HepG2 (cell line): ENCODE data around the gene CAMTA1. TPM values are rescaled to one million over a fixed set of nuclear protein-coding genes. Genes with fewer than 3 reads are reported as not detected.

Source experiments
- ATF2 ChIP-seq: sonication (generic); formaldehyde crosslinking; IDR thresholded peaks from 2 replicates; pipeline ENCODE4 v1.4.0; 2020; ENCODE audit warnings: missing genetic modification reagents
- ATF3 ChIP-seq: sonication (generic); formaldehyde crosslinking; IDR thresholded peaks from 2 replicates; pipeline ENCODE4 v1.4.0; 2020; ENCODE audit warnings: missing genetic modification reagents
- FLYWCH1 ChIP-seq: sonication (generic); formaldehyde crosslinking; IDR thresholded peaks from 2 replicates; pipeline ENCODE4 v1.8.1; 2023; ENCODE audit warnings: mild to moderate bottlenecking, missing genetic modification reagents
- FOXO4 ChIP-seq: sonication (generic); formaldehyde crosslinking; conservative IDR thresholded peaks from 2 replicates; pipeline ENCODE4 v1.8.1; 2023; ENCODE audit warnings: missing genetic modification reagents
- HDAC6 ChIP-seq: fragments of 200-600 bp; sonication (generic); IDR thresholded peaks from 2 replicates; pipeline ENCODE4 v1.7.0; 2017; ENCODE audit warnings: mild to moderate bottlenecking, antibody characterized with exemption, low read length, low read depth
- MXD4 ChIP-seq: IDR thresholded peaks from 2 replicates; pipeline ENCODE4 v1.6.1; 2016; ENCODE audit warnings: mild to moderate bottlenecking, missing biosample characterization, missing genetic modification reagents
- NPAS2 ChIP-seq: sonication (generic); formaldehyde crosslinking; IDR thresholded peaks from 2 replicates; pipeline ENCODE4 v1.8.0; 2022; ENCODE audit warnings: mild to moderate bottlenecking, missing genetic modification reagents, borderline replicate concordance
- PAWR ChIP-seq: sonication (generic); formaldehyde crosslinking; IDR thresholded peaks from 2 replicates; pipeline ENCODE4 v1.4.0; 2020; ENCODE audit warnings: missing genetic modification reagents, mild to moderate bottlenecking, borderline replicate concordance
- POGZ ChIP-seq: sonication (generic); formaldehyde crosslinking; IDR thresholded peaks from 2 replicates; pipeline ENCODE4 v1.4.0; 2020; ENCODE audit warnings: mild to moderate bottlenecking, missing genetic modification reagents
- PRDM15 ChIP-seq: sonication (generic); formaldehyde crosslinking; IDR thresholded peaks from 2 replicates; pipeline ENCODE4 v1.4.0; 2020; ENCODE audit warnings: missing genetic modification reagents
- PRMT3 ChIP-seq: sonication (generic); formaldehyde crosslinking; IDR thresholded peaks from 2 replicates; pipeline ENCODE4 v1.8.1; 2022; ENCODE audit warnings: low read depth, mild to moderate bottlenecking, moderate library complexity, missing genetic modification reagents, borderline replicate concordance
- RBM39 ChIP-seq: fragments of 200-400 bp; formaldehyde crosslinking; IDR thresholded peaks from one replicate; pipeline ENCODE4 v1.6.1; 2018; ENCODE audit warnings: antibody characterized with exemption, mild to moderate bottlenecking, low read depth, low read length; ENCODE audit not compliant: poor library complexity, severe bottlenecking
- REL ChIP-seq: sonication (generic); formaldehyde crosslinking; conservative IDR thresholded peaks from 2 replicates; pipeline ENCODE4 v1.8.0; 2022; ENCODE audit warnings: mild to moderate bottlenecking, missing genetic modification reagents, moderate library complexity
- SAP130 ChIP-seq: IDR thresholded peaks from 2 replicates; pipeline ENCODE4 v1.6.1; 2016; ENCODE audit warnings: low read depth
- SYNCRIP ChIP-seq: fragments of 200-400 bp; formaldehyde crosslinking; IDR thresholded peaks from 2 replicates; pipeline ENCODE4 v1.6.1; 2018; ENCODE audit warnings: mild to moderate bottlenecking, low read depth, low read length; ENCODE audit not compliant: insufficient read depth
- ZBTB44 ChIP-seq: sonication (generic); formaldehyde crosslinking; IDR thresholded peaks from 2 replicates; pipeline ENCODE4 v1.4.0; 2020; ENCODE audit warnings: missing genetic modification reagents
- ZEB1 ChIP-seq: IDR thresholded peaks from 2 replicates; pipeline ENCODE4 v1.6.1; 2012; ENCODE audit warnings: mild to moderate bottlenecking, low read depth, inconsistent platforms; ENCODE audit not compliant: insufficient replicate concordance
- ZNF121 ChIP-seq: sonication (generic); formaldehyde crosslinking; IDR thresholded peaks from 2 replicates; pipeline ENCODE4 v1.5.0; 2020; ENCODE audit warnings: mild to moderate bottlenecking, missing genetic modification reagents
- ZNF430 ChIP-seq: sonication (generic); formaldehyde crosslinking; IDR thresholded peaks from 2 replicates; pipeline ENCODE4 v1.9.0; 2021; ENCODE audit warnings: mild to moderate bottlenecking, missing genetic modification reagents
- ZNF550 ChIP-seq: sonication (generic); formaldehyde crosslinking; IDR thresholded peaks from 2 replicates; pipeline ENCODE4 v1.4.0; 2020; ENCODE audit warnings: mild to moderate bottlenecking, missing genetic modification reagents, borderline replicate concordance
- ZNF850 ChIP-seq: sonication (generic); formaldehyde crosslinking; conservative IDR thresholded peaks from 2 replicates; pipeline ENCODE4 v1.9.0; 2021; ENCODE audit warnings: mild to moderate bottlenecking, missing genetic modification reagents
- polyA plus RNA-seq, 8 experiments: library from polyadenylated mRNA; depleted of rRNA in 3 of 8; stranded (reverse) in 7 of 8; unstranded in 1 of 8; fragments of >200 nt; fragmentation: Illumina TruSeq in 4 of 8; extraction: Trizol in 4 of 8; gene quantifications; 2 replicates each; pipeline versions ENCODE4 v1.2.1 to v1.2.3, GENCODE V29; 2011 to 2016; ENCODE audit warnings: low read depth in 4 of 8, missing spikeins in 1 of 8, mixed read lengths in 1 of 8; ENCODE audit not compliant: insufficient read depth in 1 of 8
- total RNA-seq, 5 experiments: library from RNA; depleted of rRNA; stranded (reverse); fragments of >200 nt; fragmentation: Illumina TruSeq; extraction: Trizol; gene quantifications; 2 replicates each; pipeline ENCODE4 v1.2.3, GENCODE V29; 2016; ENCODE audit warnings: low read depth in 1 of 5

The CAMTA1 gene
- total and polyA plus RNA-seq, 2 of the 13 experiments (the other 11 are each of a cell fraction or from before 2014, with no cell fraction given) = 25.0 to 36.4 TPM

- no peak for TF ChIP-seq PRDM15 (CRISPR knock-in tag)
- TF ChIP-seq ZNF850 (CRISPR knock-in tag) = no peak
- no peak for TF ChIP-seq FOXO4
- TF ChIP-seq FLYWCH1 (CRISPR knock-in tag) = no peak
- no peak for TF ChIP-seq ZBTB44 (CRISPR knock-in tag)
- TF ChIP-seq NPAS2 (CRISPR knock-in tag) = no peak
- peak; percentile 54; the same call in 1 of the 2 replicates for TF ChIP-seq ZNF430
- TF ChIP-seq ZNF550 (CRISPR knock-in tag) = no peak
- TF ChIP-seq PAWR = no peak
- TF ChIP-seq REL (CRISPR knock-in tag) = no peak
- no peak for TF ChIP-seq MXD4
- no peak for TF ChIP-seq HDAC6
- TF ChIP-seq POGZ (CRISPR knock-in tag) = no peak
- no peak for TF ChIP-seq ZEB1
- TF ChIP-seq SAP130 (CRISPR knock-in tag) = peak; percentile 24; the same call in 1 of the 2 replicates
- no peak for TF ChIP-seq RBM39
- TF ChIP-seq ZNF121 = no peak
- TF ChIP-seq PRMT3 (CRISPR knock-in tag) = no peak
- no peak for TF ChIP-seq ATF3 (CRISPR knock-in tag)
- TF ChIP-seq ATF2 (CRISPR knock-in tag) = no peak
- no peak for TF ChIP-seq SYNCRIP
Measured at GRCh38 chr1:7680207-7680954, 895.1 kb downstream of the CAMTA1 start (continued).
